A673 (cell line): ENCODE measurements around the gene NKX2-4. TPM values are rescaled to one million over a fixed set of nuclear protein-coding genes. Genes with fewer than 3 reads are reported as not detected.

Source experiments
- BruUV-seq: library from RNA; stranded (reverse); fragments of 400-500 nt; replicated peaks from 2 replicates; lab custom pipeline; 2021; lab: Mats Ljungman, UMichigan
- CTCF ChIA-PET: fragments of 300-600 bp; sonication (Branson Sonifier 250); formaldehyde crosslinking; loops from one replicate; lab custom pipeline; 2022; ENCODE audit warnings: antibody characterized with exemption; lab: Charles Lee
- POLR2A ChIA-PET: fragments of 300-600 bp; sonication (Branson Sonifier 250); formaldehyde crosslinking; loops from one replicate; lab custom pipeline; 2022; ENCODE audit warnings: antibody characterized with exemption; ENCODE audit not compliant: low non-redundant PET; lab: Charles Lee
- DNase-seq: peaks from one replicate; pipeline ENCODE4 v3.0.0-alpha.2; 2015; ENCODE audit warnings: low spot score
- H3K27ac ChIP-seq: fragments of 200-600 bp; sonication (generic); 2 replicates; pipeline ENCODE4 v1.5.1; 2016; ENCODE audit warnings: mixed run types, low read depth, mild to moderate bottlenecking, mixed read lengths, antibody characterized with exemption, low read length; ENCODE audit not compliant: poor library complexity, severe bottlenecking
- H3K27me3 ChIP-seq: fragments of 200-600 bp; sonication (generic); replicated peaks from 2 replicates; pipeline ENCODE4 v1.6.1; 2017; ENCODE audit warnings: mixed run types, low read depth, mild to moderate bottlenecking, mixed read lengths, antibody characterized with exemption, low read length; ENCODE audit not compliant: insufficient read depth, poor library complexity
- H3K36me3 ChIP-seq: fragments of 200-600 bp; sonication (generic); 2 replicates; pipeline ENCODE4 v1.6.1; 2016; ENCODE audit warnings: mixed run types, mild to moderate bottlenecking, mixed read lengths, antibody characterized with exemption, low read length; ENCODE audit not compliant: insufficient read depth, poor library complexity, severe bottlenecking
- H3K4me1 ChIP-seq: fragments of 200-600 bp; sonication (generic); 2 replicates; pipeline ENCODE4 v1.6.1; 2017; ENCODE audit warnings: mixed run types, mild to moderate bottlenecking, mixed read lengths, antibody characterized with exemption, low read length; ENCODE audit not compliant: insufficient read depth, poor library complexity, severe bottlenecking
- H3K4me3 ChIP-seq: fragments of 200-600 bp; sonication (generic); 2 replicates; pipeline ENCODE4 v1.5.1; 2016; ENCODE audit warnings: low read depth, mixed run types, mild to moderate bottlenecking, mixed read lengths, low read length; ENCODE audit not compliant: poor library complexity, severe bottlenecking
- H3K9me3 ChIP-seq: fragments of 200-600 bp; sonication (generic); 2 replicates; pipeline ENCODE4 v1.6.1; 2016; ENCODE audit warnings: mixed run types, low read depth, mild to moderate bottlenecking, mixed read lengths, antibody characterized with exemption, low read length; ENCODE audit not compliant: poor library complexity, severe bottlenecking
- EZH2 ChIP-seq: fragments of 200-600 bp; sonication (generic); IDR thresholded peaks from 2 replicates; pipeline ENCODE4 v1.6.1; 2017; ENCODE audit warnings: borderline replicate concordance, low read depth, mild to moderate bottlenecking, mixed read lengths, antibody characterized with exemption, low read length; ENCODE audit not compliant: poor library complexity, severe bottlenecking
- intact Hi-C: fragments of 100-400 bp; cut with micrococcal nuclease; formaldehyde crosslinking; loops from one replicate; pipeline ENCODE4 v1.10.0; 2022; ENCODE audit not compliant: unreplicated experiment
- total RNA-seq: library from RNA; stranded (reverse); gene quantifications from 2 replicates; pipeline ENCODE4 v1.2.3, GENCODE V29; 2021
- TF ChIP-seq, protein P1 (sequence below): fragments of 300-800, 200-600 bp; sonication (generic); conservative IDR thresholded peaks from 2 replicates; pipeline ENCODE4 v1.5.1; 2017; ENCODE audit warnings: low read depth, mild to moderate bottlenecking, antibody characterized with exemption, low read length, moderate library complexity, mixed read lengths

The NKX2-4 gene
- total RNA-seq, 1 experiment from 2014 or later: 0.13 TPM

DNA sequence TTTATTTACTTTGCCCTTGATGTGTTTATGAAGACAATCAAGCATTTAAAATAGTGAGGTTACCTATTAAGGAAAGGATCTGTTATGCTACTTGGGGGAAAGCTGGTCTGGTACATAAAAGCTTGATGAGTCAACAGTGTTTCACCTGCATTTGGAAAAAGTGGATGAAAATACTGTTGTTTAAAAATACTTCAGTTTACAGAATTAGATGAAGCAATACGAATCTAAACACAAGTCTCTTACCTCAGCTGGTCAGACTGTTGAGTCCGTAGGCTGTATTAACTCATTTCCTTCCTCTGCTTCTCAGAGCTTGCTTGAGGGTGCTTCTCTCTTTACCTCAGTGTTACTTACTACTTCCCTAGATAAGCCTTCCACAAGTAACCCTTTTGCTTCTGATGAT, 36.1 kb downstream of the NKX2-4 start:
- no peak for TF ChIP-seq EZH2
- TF ChIP-seq, protein P1, sequence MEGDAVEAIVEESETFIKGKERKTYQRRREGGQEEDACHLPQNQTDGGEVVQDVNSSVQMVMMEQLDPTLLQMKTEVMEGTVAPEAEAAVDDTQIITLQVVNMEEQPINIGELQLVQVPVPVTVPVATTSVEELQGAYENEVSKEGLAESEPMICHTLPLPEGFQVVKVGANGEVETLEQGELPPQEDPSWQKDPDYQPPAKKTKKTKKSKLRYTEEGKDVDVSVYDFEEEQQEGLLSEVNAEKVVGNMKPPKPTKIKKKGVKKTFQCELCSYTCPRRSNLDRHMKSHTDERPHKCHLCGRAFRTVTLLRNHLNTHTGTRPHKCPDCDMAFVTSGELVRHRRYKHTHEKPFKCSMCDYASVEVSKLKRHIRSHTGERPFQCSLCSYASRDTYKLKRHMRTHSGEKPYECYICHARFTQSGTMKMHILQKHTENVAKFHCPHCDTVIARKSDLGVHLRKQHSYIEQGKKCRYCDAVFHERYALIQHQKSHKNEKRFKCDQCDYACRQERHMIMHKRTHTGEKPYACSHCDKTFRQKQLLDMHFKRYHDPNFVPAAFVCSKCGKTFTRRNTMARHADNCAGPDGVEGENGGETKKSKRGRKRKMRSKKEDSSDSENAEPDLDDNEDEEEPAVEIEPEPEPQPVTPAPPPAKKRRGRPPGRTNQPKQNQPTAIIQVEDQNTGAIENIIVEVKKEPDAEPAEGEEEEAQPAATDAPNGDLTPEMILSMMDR: no peak
- peaks cover 19% of the 10 kb centered on the region for H3K4me1 ChIP-seq
- peaks cover 43% of the 10 kb centered on the region for H3K36me3 ChIP-seq
- POLR2A ChIA-PET: no interaction called here
- no peaks in the 10 kb centered on the region for H3K27me3 ChIP-seq
- CTCF ChIA-PET: no interaction called here
- intact Hi-C loops: no loop called here
- no peak overlapping the region for H3K27ac ChIP-seq
- DNase-seq: no peak
- no peaks in the 10 kb centered on the region for H3K9me3 ChIP-seq
- no peak overlapping the region for H3K4me3 ChIP-seq
- no TSS peak for BruUV-seq

DNA sequence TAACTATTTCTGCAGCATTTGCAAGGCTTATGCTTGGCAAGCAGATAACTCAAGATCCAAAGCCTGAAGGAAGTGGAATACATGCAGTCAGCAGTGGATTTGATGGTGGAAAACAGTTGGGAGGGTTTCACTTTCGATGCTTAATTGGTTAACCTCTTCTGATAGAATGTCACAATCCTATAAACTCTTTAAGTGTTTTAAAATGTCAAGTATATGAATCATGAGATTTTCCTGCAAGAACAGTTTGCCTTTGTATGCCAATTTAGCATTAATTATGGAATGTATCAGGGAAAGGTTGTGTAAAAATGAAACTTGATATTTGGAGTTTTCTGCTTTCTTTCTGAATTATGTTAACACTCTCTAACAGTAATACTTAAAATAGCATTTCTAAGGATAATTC, 36.6 kb downstream of the NKX2-4 start:
- BruUV-seq: no TSS peak
- no peaks in the 10 kb centered on the region for H3K27me3 ChIP-seq
- ChIA-PET POLR2A (no interaction called here), CTCF (interaction anchor here (0.6 kb wide), 1 partner anchor 136 kb away, joined by 3 read pairs; no protein-coding TSS in a partner anchor)
- H3K4me1 ChIP-seq: peaks cover 19% of the 10 kb centered on the region
- no peak overlapping the region for H3K4me3 ChIP-seq
- intact Hi-C loops: no loop called here
- no peak overlapping the region for H3K27ac ChIP-seq
- H3K36me3 ChIP-seq: peaks cover 47% of the 10 kb centered on the region
- TF ChIP-seq, protein P1: no peak
- TF ChIP-seq EZH2: no peak
- DNase-seq: peak; percentile 15
- no peaks in the 10 kb centered on the region for H3K9me3 ChIP-seq

DNA sequence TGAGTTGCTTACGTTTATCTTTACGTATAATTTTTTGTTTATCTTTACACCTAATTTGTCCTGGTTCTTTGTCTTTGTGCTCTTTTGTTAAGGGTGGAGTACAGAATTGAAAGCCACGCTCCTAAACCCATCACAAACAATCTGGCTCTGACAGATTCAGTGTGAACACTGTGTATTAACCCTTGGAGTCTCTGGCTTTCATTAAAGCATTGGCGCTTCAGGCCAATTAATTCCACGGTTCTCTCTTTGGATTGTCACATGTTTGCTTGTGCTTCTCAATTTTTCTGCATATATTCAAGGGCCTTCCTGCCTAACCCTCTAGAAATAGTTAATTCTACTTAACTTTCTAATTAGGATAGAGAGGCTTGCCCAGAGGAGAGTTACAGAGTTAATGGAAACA, 38.6 kb downstream of the NKX2-4 start:
- BruUV-seq: no TSS peak
- intact Hi-C loops: no loop called here
- peaks cover 47% of the 10 kb centered on the region for H3K36me3 ChIP-seq

More for the DNA sequence above, 38.6 kb downstream of the NKX2-4 start:
- peaks cover 19% of the 10 kb centered on the region for H3K4me1 ChIP-seq
- H3K4me3 ChIP-seq: no peak overlapping the region
- H3K27ac ChIP-seq: no peak overlapping the region
- TF ChIP-seq, protein P1: no peak
- no peak for TF ChIP-seq EZH2
- ChIA-PET POLR2A (no interaction called here), CTCF (no interaction called here)
- no peak for DNase-seq
- H3K27me3 ChIP-seq: no peaks in the 10 kb centered on the region
- no peaks in the 10 kb centered on the region for H3K9me3 ChIP-seq
